Peyer's patch (tissue), 4 donors: Measurements from ENCODE around the gene CSNK1G3. TPM values are rescaled to one million over a fixed set of nuclear protein-coding genes. Genes with fewer than 3 reads are reported as not detected.

ENCODE experiments used
- DNase-seq, 3 donors: peaks; one replicate each; pipeline ENCODE4 v3.0.0-alpha.2; 2017 to 2019
- H3K27ac ChIP-seq, 4 donors: fragments of 200-600 bp; sonication (generic); one replicate each; pipeline ENCODE4 v1.5.1; 2016 to 2019
- H3K27me3 ChIP-seq, 2 donors: fragments of 200-600 bp; sonication (generic); one replicate each; pipeline ENCODE4 v1.5.1; 2019
- H3K36me3 ChIP-seq, 3 donors: fragments of 200-600 bp; sonication (generic); one replicate each; pipeline ENCODE4 v1.5.1; 2016 to 2019
- H3K4me1 ChIP-seq, 4 donors: fragments of 200-600 bp; sonication (generic); one replicate each; pipeline ENCODE4 v1.5.1; 2016 to 2019
- H3K4me3 ChIP-seq, 4 donors: fragments of 200-600 bp; sonication (generic); 1 replicate in 3 of 4; 2 replicates in 1 of 4; pipeline ENCODE4 v1.5.1; 2016 to 2019; ENCODE audit warnings: mild to moderate bottlenecking in 1 of 4
- H3K9me3 ChIP-seq, 4 donors: fragments of 200-600 bp; sonication (generic); one replicate each; pipeline ENCODE4 v1.5.1; 2016 to 2019; ENCODE audit warnings: mild to moderate bottlenecking in 1 of 4
- POLR2A ChIP-seq, 2 donors: fragments of 450-650 bp; IDR thresholded peaks; one replicate each; pipeline ENCODE4 v1.5.1; 2017; ENCODE audit warnings: antibody characterized with exemption in 2 of 2, mild to moderate bottlenecking in 2 of 2, moderate library complexity in 2 of 2
- total RNA-seq, 4 donors: library from RNA; depleted of rRNA; stranded (reverse); fragments of >200 nt; gene quantifications; one replicate each; pipeline ENCODE4 v1.1.0, GENCODE V29; 2016
- TF ChIP-seq, protein P1 (sequence below), 6 experiments: fragments of 450-650 bp in 4 of 6; fragments of 200-600 bp in 2 of 6; sonication (generic) in 1 of 6; IDR thresholded peaks; one replicate each; pipeline ENCODE4 v1.5.1; 2017 to 2019; ENCODE audit warnings: antibody characterized with exemption in 6 of 6, mild to moderate bottlenecking in 3 of 6, moderate library complexity in 1 of 6

CSNK1G3 gene
- total RNA-seq, 4 donors from 2014 or later: 30.4 to 66.8 (median 53.0) TPM

DNA sequence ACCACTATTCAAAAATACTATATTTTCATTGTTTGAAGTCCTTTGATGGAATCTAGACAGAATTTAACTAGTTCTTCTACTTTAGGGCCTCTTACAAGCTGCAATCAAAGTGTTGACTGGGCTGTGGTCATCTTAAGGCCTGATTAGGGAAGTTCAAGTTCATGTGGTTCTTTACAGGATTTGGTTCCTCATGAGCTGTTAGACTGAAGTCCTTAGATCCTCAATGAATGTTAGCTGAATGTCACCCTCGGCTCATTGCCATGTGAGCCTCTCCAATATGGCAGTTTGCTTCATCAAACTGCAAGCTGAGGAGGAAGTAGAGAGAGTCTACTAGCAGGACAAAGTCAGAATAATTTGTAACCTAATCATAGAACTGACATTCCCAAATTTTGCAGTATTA is 135.1 kb downstream of the CSNK1G3 start:
- no peak for DNase-seq
- H3K27me3 ChIP-seq: no peaks in the 10 kb centered on the region
- H3K4me3 ChIP-seq: no peak overlapping the region
- no peak for TF ChIP-seq POLR2A (IDR thresholded peaks at IDR 0.05)
- TF ChIP-seq, protein P1, sequence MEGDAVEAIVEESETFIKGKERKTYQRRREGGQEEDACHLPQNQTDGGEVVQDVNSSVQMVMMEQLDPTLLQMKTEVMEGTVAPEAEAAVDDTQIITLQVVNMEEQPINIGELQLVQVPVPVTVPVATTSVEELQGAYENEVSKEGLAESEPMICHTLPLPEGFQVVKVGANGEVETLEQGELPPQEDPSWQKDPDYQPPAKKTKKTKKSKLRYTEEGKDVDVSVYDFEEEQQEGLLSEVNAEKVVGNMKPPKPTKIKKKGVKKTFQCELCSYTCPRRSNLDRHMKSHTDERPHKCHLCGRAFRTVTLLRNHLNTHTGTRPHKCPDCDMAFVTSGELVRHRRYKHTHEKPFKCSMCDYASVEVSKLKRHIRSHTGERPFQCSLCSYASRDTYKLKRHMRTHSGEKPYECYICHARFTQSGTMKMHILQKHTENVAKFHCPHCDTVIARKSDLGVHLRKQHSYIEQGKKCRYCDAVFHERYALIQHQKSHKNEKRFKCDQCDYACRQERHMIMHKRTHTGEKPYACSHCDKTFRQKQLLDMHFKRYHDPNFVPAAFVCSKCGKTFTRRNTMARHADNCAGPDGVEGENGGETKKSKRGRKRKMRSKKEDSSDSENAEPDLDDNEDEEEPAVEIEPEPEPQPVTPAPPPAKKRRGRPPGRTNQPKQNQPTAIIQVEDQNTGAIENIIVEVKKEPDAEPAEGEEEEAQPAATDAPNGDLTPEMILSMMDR (IDR thresholded peaks at IDR 0.05): no peak
- H3K9me3 ChIP-seq: no peaks in the 10 kb centered on the region
- no peak overlapping the region for H3K27ac ChIP-seq
- H3K4me1 ChIP-seq: no peaks in the 10 kb centered on the region
- H3K36me3 ChIP-seq: no peaks in the 10 kb centered on the region

DNA sequence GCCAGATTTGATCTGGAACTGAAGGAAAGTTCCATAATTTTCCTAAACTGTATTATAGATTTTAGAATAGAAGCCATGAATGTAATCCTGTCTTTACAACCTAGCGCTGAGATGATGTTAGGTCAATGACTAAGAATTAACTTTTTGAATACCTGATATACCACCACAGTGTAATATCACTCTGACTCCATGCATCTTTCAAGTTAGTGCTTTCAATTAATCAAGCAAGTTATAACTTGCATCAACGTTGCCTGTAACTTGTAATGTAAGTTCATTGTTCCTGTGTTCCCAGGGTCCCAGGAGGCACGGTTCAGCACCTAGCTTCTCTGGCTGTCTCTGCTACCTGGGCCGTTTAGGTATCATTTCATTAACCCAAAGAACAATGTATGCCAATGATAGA is 139.3 kb downstream of the CSNK1G3 start:
- TF ChIP-seq, protein P1 (IDR thresholded peaks at IDR 0.05): no peak
- TF ChIP-seq POLR2A (IDR thresholded peaks at IDR 0.05): no peak

DNA sequence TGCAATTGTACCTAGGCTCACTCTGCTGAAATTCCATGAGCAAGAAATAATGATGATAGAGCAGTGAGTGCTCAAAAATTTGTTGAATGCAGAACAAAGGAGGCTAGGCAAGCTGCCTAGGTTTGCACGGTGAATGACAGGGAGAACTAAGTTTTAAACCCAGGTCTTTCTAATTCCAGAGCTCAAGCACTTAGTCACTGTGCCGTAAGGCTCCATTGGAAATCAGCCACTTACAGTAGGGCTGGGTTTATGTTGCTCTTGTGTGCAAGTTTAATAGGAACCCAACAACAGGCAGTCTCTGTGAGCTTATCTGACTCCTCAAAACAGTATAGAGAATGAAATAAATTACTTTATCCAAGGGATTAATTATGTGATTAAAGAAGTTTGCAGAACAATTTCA is 147.0 kb downstream of the CSNK1G3 start:
- H3K27me3 ChIP-seq: no peaks in the 10 kb centered on the region
- H3K4me3 ChIP-seq: no peak overlapping the region
- DNase-seq: no peak
- no peak overlapping the region for H3K27ac ChIP-seq
- H3K9me3 ChIP-seq: no peaks in the 10 kb centered on the region
- TF ChIP-seq, protein P1 (IDR thresholded peaks at IDR 0.05): no peak
- no peaks in the 10 kb centered on the region for H3K36me3 ChIP-seq
- no peaks in the 10 kb centered on the region for H3K4me1 ChIP-seq

More for the DNA sequence above, 139.3 kb downstream of the CSNK1G3 start:
- Histone ChIP-seq H3K27ac (no peak overlapping the region), H3K4me1 (no peaks in the 10 kb centered on the region), H3K9me3 (no peaks in the 10 kb centered on the region), H3K4me3 (no peak overlapping the region), H3K27me3 (no peaks in the 10 kb centered on the region), H3K36me3 (no peaks in the 10 kb centered on the region)
- no peak for DNase-seq

DNA sequence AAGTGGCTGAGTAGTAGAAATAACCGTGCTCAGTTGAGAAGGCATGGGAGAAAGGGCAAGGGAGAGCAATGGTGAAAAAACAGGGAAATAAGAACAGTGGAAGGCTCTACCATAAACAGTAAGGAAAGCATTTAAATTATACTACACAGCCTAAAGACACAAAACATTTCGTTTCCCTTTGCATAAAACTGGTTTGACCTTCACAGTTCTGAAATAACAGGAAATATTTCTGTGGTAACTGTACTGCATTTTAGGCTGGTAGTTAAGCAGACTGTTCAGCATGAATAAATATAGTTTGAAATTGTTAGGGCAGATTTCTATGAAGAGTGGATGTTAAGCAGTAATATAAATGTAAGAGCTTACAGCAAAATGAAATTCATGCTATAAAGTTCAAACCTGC is 147.5 kb downstream of the CSNK1G3 start:
- no peak for DNase-seq
- Histone ChIP-seq H3K36me3 (no peaks in the 10 kb centered on the region), H3K4me1 (no peaks in the 10 kb centered on the region), H3K4me3 (no peak overlapping the region), H3K9me3 (no peaks in the 10 kb centered on the region), H3K27ac (no peak overlapping the region), H3K27me3 (no peaks in the 10 kb centered on the region)
- TF ChIP-seq, protein P1 (IDR thresholded peaks at IDR 0.05): no peak
- TF ChIP-seq POLR2A (IDR thresholded peaks at IDR 0.05): no peak

DNA sequence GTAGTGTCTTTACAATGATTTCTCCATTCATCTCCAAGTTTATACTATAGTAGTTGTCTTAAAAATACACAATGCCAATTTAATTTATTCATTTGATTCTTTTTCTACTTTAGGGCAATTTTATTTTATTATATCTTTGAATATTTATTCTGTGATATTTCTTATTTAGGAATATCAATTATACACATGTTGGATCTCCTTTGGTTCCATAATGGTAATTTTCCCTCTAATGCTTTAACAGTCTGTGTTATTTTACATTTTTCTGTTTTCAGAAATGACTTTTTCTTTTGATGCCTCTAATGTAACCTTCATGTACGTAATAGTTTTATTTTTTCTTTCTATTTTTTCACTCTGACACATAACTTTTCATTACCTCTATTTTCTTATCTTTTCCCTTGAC is 153.0 kb downstream of the CSNK1G3 start:
- DNase-seq: no peak
- H3K9me3 ChIP-seq: peaks cover 0 to 8% (median 0%) of the 10 kb centered on the region in 4 donors
- no peaks in the 10 kb centered on the region for H3K36me3 ChIP-seq
- no peaks in the 10 kb centered on the region for H3K27me3 ChIP-seq
- no peak overlapping the region for H3K27ac ChIP-seq
- TF ChIP-seq, protein P1 (IDR thresholded peaks at IDR 0.05): no peak
- TF ChIP-seq POLR2A (IDR thresholded peaks at IDR 0.05): no peak
- no peaks in the 10 kb centered on the region for H3K4me1 ChIP-seq
- H3K4me3 ChIP-seq: no peak overlapping the region

DNA sequence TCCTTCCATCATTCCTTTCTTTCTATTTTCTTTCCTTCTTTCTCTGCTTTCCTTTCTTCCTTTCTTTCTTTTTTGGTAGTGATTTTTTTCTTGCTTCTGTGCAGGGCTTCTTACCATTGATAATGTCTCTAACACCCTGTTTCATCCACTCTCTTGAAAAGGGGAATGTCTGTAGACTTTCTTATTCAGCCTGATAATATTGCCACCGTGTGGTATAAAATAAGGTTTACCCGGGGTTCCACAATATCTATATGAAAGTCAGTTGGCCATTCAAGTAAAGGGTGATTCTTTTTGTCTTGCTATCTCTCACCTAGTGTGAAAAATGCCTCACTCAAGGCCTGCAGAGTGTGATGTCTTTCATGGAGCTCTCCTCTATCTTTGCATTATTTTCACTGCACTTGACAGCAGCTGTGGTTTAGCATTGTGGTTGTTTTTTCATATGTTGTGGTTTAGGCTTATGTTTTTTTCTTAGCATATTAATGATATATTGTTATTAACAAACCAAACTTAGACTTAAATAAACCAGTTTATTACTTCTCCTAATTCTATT is 153.9 kb downstream of the CSNK1G3 start:
- Histone ChIP-seq H3K9me3 (peaks cover 0 to 8% (median 0%) of the 10 kb centered on the region in 4 donors), H3K4me3 (no peak overlapping the region), H3K36me3 (no peaks in the 10 kb centered on the region), H3K27me3 (no peaks in the 10 kb centered on the region), H3K4me1 (no peaks in the 10 kb centered on the region), H3K27ac (no peak overlapping the region)
- DNase-seq: no peak
- TF ChIP-seq POLR2A (IDR thresholded peaks at IDR 0.05): no peak

Other genes starting within 250 kb of the CSNK1G3 start
- gene CEP120, start 88.8 kb upstream of the CSNK1G3 start, total RNA-seq: 10 to 100 TPM; 10.5 to 47.9 (median 24.2) TPM